Kidney glomerular epithelial cell (primary cell): ENCODE measurements around the gene UBE2O.

Experiments
- DNase-seq: peaks from one replicate; lab custom pipeline; 2025; lab: John Stamatoyannopoulos, UW

UBE2O gene

DNA sequence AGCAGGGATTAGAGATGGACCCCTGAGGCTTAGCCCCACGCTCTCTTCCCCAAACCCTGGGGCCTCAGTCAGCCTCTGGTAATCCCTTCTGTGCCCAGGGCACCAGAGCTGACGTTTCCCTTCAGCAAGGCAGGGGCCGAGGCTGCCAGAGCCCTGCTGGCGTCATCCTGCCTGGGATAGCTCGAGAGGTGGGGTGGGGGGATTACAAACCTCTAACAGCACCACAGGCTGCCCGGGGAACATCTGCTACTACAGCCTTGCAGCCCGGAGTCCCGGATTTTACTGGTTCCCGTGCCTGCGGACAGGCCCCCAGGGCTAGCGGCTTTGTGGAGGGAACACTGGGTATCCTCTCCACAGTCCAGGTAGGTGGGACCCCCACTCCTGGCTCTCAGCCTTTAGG lies 14.4 kb upstream of the UBE2O start, which contains the start of gene AANAT:
AANAT (plus strand) TSS at position 238 of the 400 bp plus-strand sequence. CDS start 1,144 bp downstream, outside the sequence.
- no peak for DNase-seq

DNA sequence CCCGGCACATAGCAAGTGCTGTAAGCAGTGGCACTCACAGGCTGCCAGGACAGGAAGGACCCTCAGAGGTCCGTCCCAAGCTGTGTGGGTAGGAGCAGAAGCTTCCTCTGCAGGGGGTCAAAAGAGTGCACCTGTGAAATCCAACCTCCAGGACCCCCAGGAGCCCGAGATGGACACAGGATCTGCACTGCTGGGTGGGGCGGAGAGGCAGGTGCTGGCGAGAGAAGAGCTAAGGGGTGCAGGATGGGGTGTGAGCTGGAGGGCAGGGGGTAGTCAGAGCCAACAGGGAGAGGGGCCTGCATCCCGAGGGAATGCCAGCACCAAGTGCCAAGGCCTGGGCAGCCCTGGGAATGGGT lies 13.8 kb upstream of the UBE2O start:
- DNase-seq = no peak

DNA sequence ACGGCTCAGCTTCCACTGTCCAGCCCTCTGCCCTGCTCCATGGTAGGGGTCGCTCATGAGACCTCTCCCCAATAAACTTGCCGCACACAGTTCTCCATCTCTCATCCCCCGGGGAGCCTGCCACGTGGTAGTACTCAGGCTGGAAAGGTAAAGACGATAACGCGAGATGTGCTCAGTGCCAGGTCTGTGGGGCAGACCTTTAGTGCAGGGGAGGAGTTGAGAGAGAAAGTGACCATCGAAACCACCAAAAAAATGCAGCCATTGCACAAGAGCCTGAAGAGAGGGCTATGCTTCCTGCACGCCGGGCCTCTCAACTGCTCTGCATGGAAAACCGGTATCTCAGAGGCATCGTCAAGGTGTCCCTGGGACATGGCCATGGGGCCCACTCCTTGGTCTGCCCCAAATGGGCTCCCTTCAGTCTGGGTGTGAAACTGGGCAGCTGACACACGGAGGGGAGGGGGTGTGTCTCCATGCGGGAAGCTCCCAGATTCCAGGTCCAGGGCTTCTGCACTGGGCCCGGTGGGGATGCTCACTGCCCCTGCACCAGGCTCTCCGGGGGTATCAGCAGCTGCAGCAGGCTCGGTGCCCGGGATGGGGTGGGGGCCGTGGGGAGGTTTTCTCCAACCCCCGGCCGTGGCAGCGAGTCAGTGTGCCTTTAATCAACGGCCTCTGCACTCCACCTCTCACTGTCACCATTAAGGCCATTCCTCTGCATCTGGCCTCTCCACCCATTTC lies 9.8 kb upstream of the UBE2O start:
- no peak for DNase-seq

DNA sequence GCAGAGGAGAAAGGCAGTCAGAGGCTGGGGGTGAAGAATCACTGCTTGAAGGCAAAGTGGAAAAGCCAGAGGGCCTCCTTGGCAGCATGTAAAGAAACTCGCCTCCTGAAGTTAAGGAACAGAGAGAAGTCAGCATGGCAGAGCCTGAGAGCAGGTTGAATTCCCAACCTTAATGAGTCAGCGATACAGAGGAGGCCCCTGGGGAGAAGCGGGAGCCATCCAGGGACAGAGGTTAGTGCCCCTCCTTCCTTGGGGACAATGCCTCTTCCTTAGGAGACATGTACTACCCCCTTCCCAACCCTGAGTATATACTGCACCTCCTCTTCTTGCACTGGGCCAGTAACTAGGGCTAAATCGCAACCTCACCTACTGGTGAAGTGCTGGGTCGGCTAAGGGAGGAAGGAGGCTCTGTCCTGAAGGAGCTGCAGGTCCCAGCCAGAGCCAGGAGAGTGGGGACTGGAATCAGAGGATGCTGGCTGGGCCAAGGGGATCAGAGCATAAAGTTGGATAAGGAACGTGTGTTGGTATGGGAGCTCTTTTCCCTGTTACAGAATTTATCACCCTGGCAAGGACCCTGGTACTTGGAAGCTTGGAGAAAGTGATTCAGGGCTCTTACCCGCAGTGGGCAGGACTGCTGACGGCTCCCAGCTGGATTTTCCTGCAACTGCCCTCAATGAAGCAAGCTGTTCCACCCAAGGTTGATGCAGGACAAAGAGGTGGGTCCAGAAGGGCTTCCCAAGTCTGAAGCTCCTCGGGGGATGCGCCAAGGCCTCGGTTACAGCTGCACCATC lies 9.0 kb upstream of the UBE2O start:
- no peak for DNase-seq

DNA sequence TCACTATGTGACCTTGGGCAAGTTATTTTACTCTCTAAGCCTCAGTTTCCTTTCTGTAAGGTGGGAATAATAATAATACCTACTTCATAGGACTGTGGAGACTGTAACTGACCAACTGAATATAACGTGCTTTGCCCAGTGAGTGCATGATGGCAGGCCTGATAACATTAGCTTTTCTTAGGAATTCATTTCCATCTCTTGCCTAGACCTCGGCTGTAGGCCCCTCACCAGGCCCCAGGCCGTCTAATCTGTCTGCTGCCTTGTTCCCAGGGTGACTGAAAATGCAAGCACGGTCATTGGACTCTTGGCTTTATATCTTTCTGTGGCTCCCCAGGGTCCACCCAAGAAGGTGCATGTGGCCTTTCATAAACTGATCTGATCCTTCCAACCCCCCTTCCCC lies 6.7 kb upstream of the UBE2O start:
- DNase-seq = no peak

DNA sequence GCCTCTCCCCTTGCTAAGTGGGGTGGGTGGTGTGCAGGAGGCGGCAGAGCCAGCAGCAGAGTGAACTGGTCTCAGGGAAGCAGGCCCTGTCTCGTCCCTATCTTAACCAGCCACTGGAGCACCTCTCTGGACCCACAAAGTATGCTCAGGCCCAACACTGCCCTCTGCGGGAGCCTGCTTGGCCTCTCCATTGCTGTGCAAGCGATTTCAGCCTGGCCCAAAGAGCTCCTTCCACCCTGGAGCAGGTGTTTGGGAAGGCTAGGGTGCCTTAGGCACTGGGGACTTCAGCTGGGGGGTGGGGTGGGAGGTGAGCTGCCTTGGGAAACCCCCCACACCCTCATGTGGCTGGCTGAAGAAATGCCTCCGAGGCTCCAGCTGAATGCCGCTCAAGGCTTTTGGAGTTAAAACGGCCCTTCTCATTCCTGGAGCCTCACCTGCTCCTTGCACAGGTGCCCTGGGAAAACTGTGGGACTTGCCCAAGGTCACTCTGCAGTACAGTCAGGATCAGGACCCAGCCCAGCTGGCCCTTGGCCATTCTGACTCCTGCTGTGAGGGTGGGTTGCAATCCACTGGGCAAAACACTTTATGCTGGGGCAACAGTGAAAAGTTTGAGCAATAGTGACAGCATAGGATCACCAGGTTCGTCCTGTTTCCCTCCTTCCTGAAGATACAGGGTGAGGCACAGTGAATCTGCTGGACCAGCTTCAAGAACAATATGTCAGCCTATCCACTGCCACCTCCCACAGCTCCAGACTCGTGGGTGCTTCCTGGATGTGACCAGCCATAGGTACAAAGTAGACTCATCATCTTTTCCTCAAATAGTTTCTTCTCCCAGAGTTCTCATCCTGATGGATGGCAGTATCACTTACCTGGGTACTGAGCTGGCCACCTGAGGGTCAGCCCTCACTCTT lies 5.9 kb upstream of the UBE2O start:
- DNase-seq = peak; percentile 31

DNA sequence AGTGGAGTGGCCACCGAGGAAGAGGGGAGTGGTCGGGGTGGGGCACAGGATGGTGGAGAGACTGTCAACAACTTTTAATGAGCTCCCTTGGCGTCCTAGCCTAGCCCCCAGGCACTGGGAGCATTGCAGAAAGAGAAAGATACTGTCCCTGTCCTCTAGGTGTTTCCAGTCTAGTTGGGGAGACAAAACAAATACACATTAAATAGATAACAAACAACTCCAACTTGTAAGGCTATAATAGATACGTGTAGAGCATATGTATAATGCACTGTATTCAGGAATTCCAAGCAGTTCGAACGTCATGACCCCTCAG lies 435 bp upstream of the UBE2O start:
- no peak for DNase-seq

DNA sequence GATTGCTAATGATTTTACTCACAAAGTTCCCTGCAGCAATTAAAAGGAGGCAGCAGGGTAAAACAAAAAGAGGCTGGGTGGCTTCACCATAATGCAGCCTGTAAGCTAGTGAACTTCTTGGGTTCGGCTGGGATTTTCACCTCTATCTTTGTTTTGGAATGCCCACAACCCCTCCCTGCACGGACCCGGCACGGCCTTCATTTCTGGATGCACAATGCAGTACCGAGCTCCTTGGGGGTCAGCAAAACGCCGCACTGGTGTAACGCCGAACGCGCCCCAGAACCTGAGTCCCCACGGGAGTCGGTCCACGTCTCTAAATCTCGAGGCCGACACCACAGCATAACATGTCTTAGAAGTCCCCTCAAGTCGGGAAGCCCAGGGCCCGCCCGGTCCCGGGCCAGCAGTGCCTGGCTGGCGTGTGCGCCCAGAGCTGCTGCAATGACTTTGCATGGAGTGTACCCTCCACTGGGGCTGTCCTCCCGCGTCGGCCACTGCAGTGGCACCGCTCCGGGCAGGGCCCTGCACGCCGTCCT lies 759 bp downstream of the UBE2O start:
- no peak for DNase-seq

DNA sequence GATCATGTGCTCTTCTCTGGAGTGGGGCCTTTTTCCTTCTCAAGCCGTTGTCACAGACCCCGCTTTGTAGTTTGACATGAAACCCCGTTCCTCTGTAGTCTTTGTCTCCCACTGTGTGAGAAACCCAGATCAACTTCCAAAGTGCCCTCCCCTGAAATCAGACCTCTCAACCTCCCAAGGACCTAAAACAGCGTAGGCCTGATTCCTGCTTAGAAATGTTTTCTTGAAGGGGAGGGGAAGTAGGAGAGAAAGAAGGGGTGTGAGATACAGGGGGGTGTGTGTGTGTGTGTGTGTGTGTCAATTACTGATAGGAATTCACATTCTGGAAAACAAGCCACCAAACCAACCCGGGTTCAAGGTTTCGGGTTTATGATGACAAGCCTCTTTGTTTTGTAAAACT lies 1.4 kb downstream of the UBE2O start:
- no peak for DNase-seq

DNA sequence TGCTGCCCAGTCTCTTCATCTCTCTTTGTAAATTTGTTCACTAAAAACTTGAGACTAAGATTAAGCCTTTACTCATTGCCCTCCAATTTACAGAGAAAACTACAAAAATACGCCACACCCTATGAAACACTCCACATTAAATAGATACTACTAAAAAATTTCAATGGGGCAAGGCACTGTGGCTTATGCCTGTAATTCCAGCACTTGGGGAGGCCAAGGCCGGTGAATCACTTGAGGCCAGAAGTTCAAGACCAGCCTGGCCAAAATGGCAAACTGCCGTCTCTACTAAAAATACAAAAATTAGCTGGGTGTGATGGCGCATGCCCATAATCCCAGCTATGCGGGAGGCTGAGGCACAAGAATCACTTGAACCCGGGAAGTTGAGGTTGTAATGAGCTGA lies 3.8 kb downstream of the UBE2O start:
- DNase-seq = no peak

DNA sequence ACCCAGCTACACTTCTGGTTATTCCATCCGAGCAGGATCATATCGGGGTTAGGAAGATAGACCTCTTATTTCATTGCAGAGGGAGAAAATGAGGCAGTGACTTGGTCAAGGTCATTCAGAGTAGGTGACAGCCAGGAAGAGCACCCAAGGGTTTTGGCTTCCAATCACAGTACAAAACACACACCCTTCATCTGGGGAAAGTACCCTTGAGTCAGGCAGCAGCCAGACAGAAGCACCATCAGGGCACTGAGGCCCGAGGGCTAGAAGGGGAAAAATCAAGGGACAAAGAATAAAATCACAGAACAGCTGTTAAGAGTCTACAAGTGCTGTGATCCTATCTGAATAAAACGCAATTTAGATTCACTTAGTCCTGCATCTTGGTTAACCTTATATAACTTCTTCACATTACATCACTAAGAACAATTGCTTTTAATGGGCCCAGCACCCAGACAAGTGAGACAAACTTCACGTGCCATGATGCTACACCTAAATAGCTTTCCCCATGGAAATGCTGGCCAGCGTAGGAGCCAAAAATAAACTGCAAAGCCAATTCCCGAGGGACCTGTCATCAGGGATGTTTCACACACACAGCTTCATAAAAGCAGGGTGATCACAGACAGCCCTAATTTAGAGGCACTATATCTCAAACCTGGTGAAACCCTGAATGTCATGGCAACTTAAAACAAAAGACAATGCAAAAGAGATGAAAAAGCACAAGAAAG lies 4.9 kb downstream of the UBE2O start:
- no peak for DNase-seq

DNA sequence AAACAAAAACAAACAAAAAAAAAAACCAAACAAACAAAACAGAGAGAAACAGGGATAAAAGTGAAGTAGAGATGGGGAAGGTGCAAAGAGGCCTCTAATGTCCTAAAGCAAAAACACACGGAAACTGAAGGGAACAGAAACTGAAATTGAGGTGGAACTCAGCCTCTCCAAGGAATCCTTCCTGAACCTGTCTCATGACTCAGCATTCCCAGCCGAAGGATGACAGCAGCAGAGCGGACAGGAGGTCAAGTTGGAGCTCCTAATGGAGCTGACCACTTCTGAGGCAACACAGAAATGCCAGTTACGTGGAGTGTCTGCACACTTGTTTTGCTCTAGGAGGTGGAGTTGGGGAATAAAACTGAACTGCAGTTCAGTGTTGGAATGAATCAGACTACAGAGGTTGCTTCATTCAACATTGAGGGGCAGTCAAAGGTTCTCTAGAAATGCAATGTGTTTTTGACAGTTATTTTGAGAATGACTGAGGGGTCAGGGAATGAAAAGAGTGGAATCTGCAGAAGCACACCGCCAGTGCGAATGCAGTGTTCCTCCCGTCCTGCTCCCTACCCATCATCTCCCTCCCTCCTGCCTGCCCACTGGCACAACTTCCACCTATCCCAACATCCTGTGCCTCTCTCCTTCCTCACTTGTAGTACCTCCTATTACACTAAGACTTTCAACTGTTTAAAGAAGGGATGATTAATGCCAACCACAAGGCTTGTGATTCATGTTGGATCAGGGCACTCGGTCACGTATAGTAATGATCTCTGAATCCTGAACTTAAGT lies 6.3 kb downstream of the UBE2O start:
- peak; percentile 89 for DNase-seq

DNA sequence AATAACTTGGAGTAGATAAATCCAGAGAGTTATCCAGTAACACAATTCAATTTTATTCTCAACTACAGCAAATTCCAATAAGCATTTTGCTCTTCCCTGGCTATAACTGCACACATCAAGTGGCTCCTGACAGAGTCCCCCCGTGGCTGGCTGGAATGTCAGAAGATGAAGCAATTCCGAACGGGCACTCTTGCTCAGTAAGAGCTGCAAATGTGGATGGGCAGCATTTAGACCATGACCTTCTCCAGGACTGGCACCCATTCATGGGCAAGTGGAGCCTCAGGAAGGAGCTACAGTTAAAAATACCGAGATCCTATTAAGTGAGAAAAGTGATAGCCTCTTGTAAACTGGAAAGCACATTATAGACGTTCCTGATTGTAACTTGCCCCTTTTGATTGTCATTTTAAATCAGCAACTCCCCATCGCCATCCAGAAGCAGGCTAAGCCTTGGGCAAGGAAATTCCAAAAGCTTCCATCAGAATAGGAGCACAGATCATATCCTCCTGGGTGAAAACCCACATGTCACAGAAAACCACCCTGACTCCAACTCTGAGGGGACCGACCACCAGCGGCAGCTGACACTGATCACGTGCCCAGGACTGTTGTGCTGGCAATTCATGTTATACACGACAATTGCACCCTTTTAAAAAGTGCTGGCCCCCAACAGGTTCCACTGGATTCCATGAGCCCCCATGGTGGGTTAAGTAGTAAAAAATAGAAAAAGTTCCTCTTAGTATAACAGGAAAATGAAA lies 7.1 kb downstream of the UBE2O start:
- no peak for DNase-seq

DNA sequence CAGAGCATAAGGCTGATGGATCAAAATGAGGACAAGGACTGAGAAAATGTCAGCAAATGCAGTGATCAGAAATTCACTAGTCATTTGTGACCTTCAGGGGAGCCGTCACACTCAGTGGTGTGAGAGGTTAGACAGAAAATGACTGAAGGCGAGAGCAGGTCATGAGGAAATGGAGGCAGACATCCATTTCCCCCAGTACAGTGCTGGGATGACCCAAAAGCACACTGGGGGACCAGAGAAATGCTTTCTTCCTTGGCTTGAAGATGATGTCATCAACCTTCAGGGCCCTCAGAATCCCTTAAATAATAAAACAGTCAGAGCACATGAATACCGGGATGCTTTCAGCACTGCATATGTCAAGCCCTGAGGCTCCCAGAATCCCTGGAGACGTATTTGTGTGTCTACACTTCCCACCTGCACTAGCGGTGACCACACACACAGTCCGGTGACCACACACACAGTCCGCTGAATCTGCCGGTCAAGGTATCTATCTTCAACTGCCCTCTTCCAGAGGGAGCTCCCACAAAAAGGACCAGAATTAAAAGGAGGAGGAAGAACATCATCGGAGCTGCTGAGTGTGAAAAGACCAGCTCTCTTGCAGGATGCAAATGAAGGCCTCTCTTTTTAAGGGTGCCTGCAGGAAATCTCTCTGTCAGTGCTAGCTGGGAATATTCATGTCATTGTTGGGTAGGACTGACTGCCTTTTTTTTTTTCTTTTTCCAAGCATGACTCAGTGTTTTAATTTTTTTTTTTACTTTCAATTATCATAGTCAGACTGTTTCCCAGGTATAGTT lies 8.2 kb downstream of the UBE2O start:
- no peak for DNase-seq

DNA sequence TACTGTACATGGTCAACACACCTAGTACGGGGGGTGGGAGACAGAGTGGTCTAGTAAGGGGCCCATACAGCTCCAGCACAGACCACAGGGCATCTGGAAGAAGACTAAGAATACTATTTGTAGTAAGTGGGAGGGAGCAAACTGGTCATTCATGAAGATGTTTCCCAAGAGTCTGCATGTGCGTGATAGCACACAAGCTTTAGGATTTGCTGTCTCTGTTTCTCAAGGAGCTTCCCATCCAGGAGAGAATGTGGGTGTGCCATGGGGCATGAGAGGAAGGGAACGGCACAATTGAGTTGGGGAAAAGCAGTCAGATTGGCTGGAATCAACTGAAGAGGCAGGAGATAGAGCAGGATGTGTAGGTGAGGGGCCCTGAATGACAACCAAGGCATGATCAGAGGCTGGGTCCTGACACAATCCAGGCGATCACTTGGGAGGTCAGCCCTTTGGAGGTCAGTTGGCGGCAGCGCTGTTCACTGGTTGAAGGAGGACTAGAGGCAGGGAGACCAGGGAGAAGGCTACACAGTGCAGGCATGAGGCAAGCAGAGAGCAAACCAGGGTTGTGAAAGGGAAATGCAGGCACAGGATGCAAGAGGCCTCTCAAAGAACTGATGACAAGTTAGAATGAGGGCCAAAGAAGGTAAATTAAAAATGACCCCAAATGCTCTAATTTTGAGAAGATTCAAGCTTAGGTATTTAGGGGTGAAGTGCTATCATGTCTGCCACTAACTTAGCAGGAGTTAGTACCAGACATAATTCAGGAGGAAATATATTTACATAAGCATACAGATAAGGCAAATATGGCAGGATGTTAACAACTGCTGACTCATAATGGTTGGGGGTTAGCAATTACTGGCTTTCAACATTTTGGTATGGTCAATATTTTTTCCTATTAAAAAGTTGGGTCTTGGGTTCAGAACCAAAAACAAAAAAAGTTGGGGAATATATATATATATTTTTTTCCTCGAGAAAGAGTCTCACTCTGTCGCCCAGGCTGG lies 10.3 kb downstream of the UBE2O start:
- no peak for DNase-seq

DNA sequence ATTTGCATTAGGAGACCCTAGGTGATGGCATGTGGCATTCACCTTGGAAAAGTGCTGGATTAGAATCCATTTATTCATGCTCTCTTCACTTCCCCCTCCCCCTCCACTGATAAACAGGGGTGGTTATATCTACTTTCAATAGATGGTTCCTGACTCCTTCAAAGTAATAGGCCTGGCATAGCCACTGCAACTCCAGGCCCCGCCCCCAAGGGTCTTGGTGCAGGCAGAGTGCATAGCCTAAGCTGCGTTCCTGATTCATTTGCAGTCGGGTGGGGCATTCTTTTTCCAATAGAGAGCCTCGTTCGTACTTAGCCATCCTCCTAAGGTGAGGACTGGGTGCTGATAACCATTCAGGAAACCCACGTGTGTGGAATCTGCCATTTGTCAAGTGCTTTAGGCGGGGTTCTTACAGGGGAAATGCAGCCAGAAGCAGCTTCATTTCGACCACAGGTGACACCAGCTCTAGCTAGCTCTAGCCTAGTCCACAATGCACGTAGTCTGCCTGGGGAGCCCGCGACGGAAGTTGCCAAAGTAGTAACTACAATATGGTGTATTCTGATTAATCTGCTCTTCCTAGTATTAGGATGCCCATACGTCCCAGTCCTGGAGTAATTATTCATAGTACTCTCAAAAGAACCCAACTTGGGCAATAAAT lies 11.1 kb downstream of the UBE2O start:
- DNase-seq = no peak

DNA sequence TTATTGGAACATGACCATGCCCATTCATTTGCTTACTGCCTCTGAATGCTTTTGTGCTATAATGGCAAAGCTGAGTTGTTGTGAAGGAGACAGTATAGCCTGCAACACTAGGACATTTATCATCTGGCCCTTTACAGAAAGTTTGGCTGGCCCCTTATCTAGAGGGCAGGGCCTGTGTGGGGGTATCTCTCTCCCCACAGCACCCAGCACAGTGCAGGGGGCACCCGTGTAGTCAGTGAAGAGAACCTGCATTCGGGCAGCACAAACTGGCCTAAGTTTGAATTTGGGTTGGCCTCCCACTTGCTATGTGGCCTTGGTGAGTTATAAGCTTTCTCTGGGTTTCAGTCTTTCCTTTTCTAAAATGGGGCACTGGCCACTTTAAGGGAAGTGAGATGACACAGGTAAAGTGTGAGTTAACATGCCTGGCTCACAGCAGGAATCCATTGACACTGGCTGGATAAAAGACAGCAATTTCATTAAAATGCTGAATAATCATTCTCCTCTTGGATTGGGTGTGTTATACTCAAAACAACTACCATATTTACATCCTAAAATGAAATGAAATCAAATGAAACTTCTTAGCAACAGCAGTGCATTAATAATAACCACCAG lies 12.1 kb downstream of the UBE2O start:
- no peak for DNase-seq
